NT2/D1 (cell line): ENCODE results near the gene NAT9.

Experiments used
- DNase-seq: peaks from one replicate; pipeline ENCODE4 v3.0.0-alpha.2; 2011; ENCODE audit warnings: low read depth, low spot score
- H3K27me3 ChIP-seq: 2 replicates; pipeline ENCODE4 v1.6.0; 2011; ENCODE audit warnings: mild to moderate bottlenecking; ENCODE audit not compliant: insufficient read length, insufficient read depth
- H3K36me3 ChIP-seq: 2 replicates; pipeline ENCODE4 v1.6.1; 2011; ENCODE audit warnings: mild to moderate bottlenecking, low read length, mixed read lengths; ENCODE audit not compliant: insufficient read depth, insufficient read length
- H3K4me1 ChIP-seq: 2 replicates; pipeline ENCODE4 v1.5.1; 2011; ENCODE audit not compliant: insufficient read depth, insufficient read length
- H3K4me3 ChIP-seq: 2 replicates; pipeline ENCODE4 v1.5.1; 2011; ENCODE audit warnings: low read depth; ENCODE audit not compliant: insufficient read length
- H3K9ac ChIP-seq: 2 replicates; pipeline ENCODE4 v1.6.0; 2011; ENCODE audit warnings: low read depth; ENCODE audit not compliant: insufficient read length
- H3K9me3 ChIP-seq: 2 replicates; pipeline ENCODE4 v1.5.1; 2011; ENCODE audit warnings: mild to moderate bottlenecking, low read length; ENCODE audit not compliant: insufficient read depth
- SUZ12 ChIP-seq: IDR thresholded peaks from 2 replicates; pipeline ENCODE4 v1.6.1; 2011; ENCODE audit not compliant: insufficient read length, insufficient read depth; ENCODE audit errors: extremely low read depth
- YY1 ChIP-seq: IDR thresholded peaks from 2 replicates; pipeline ENCODE4 v1.6.1; 2011; ENCODE audit not compliant: insufficient read length, insufficient read depth
- ZNF274 ChIP-seq: IDR thresholded peaks from 2 replicates; pipeline ENCODE4 v1.6.1; 2011; ENCODE audit warnings: mild to moderate bottlenecking, low read depth, low read length

The NAT9 gene

GRCh38 chr17:74728033-74728701, 48.0 kb downstream of the NAT9 start:
- Histone ChIP-seq H3K4me3 (no peak overlapping the region), H3K9ac (no peak overlapping the region), H3K9me3 (peaks cover 11% of the 10 kb centered on the region), H3K36me3 (no peaks in the 10 kb centered on the region), H3K4me1 (no peaks in the 10 kb centered on the region), H3K27me3 (peaks cover 3% of the 10 kb centered on the region)
- no peak for DNase-seq
- no peak for TF ChIP-seq SUZ12
- TF ChIP-seq YY1: no peak
- no peak for TF ChIP-seq ZNF274

DNA sequence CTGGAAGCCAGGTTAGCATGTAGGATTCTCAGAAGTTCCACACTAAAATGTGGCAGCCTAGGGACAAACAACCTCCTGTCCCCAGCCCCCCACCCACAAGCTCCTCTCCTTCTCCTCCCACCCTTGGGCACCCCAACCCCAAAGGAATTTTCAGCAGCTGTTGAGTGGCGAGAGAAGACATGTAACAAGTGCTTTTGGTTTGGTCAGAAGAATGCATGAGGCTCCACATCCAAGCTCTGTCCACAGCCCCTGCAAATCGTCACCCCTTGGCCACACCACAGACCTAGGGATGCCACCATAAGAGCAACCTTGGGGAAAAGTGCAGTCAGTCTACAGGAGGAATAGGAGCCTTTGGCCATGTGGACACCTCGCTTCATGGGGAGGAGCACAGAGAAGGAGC, 51.0 kb downstream of the NAT9 start:
- Histone ChIP-seq H3K9ac (no peak overlapping the region), H3K27me3 (no peaks in the 10 kb centered on the region), H3K9me3 (peaks cover 11% of the 10 kb centered on the region), H3K4me1 (no peaks in the 10 kb centered on the region), H3K4me3 (no peak overlapping the region), H3K36me3 (no peaks in the 10 kb centered on the region)
- no peak for TF ChIP-seq SUZ12
- TF ChIP-seq ZNF274: no peak
- TF ChIP-seq YY1: no peak
- DNase-seq: no peak

GRCh38 chr17:74723891-74724290, 52.3 kb downstream of the NAT9 start:
- no peak for TF ChIP-seq ZNF274

DNA sequence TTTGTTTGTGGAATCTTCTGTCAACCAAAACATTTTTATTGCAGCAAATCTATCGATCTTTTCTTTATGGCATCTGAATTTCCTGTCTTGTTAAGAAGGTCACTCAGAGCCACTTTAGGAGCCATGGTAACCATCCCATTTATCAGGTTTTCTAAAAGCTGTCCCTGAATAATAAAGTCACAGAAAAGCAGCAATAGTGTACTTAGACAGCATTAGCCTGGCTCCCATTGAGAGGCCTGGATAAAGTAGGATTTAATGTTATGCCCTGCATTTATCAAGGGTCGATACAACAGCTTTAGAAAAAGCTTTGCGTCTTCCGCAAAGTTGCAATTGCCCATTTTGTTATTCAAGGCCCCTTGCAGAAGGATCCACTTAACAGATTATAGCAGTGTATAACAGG, 53.4 kb downstream of the NAT9 start:
- H3K27me3 ChIP-seq: no peaks in the 10 kb centered on the region
- H3K9ac ChIP-seq: no peak overlapping the region
- TF ChIP-seq YY1 (no peak), ZNF274 (no peak), SUZ12 (no peak)

More at GRCh38 chr17:74723891-74724290, 52.3 kb downstream of the NAT9 start:
- Histone ChIP-seq H3K4me1 (no peaks in the 10 kb centered on the region), H3K9ac (no peak overlapping the region), H3K4me3 (no peak overlapping the region), H3K9me3 (peaks cover 9% of the 10 kb centered on the region), H3K36me3 (no peaks in the 10 kb centered on the region), H3K27me3 (no peaks in the 10 kb centered on the region)
- no peak for DNase-seq

More for the DNA sequence above, 53.4 kb downstream of the NAT9 start:
- no peaks in the 10 kb centered on the region for H3K36me3 ChIP-seq
- no peak for DNase-seq
- no peaks in the 10 kb centered on the region for H3K4me1 ChIP-seq
- no peaks in the 10 kb centered on the region for H3K9me3 ChIP-seq
- no peak overlapping the region for H3K4me3 ChIP-seq
